D341Med (cell line): ENCODE measurements around the gene FLRT3.
A peak's percentile ranks its signal among the peaks of the same experiment; 100 is the strongest.

Experiments used
- DNase-seq: peaks from one replicate; pipeline ENCODE4 v3.0.0; 2012; ENCODE audit warnings: low spot score

The FLRT3 gene

DNA sequence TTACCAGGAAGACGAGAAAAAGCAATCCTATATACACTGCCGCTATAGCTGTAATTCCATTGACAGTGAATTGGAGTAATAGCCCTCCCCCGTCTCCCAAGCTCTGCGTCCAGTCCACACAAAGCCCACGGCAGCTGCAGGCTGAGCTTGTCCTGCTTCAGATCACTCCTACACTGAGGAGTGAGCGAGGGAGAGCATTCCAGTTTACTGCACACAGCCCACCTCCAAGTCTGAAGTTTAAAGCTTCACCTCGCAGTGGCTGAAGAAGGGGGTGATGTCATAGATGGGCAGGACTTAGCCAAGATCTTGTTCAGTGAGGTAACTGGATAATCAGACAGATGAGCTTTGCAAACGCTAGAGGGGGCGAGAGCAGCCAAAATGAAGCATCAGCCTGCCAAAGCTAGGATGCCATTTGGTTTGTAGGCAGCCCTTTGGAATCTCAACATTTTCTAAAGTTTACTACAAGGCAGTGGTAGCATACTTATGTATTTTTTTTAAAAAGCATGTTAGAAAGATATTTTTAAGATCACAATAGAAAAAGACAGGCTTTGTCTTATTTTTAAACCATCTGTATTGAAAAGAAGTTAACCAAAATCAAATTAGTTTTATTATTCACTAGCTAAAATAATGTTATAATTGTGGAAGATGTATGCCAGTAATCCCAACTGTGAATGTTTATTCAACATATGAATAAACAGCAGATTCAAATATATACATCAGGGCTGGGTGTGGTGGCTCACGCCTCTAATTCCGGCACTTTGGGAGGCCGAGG lies at the start of gene FLRT3:
Gene FLRT3, minus strand, starts transcription at position 213 of the 772 bp plus-strand sequence. CDS start 10,106 bp downstream, outside the sequence.
- peak; percentile 78 for DNase-seq

DNA sequence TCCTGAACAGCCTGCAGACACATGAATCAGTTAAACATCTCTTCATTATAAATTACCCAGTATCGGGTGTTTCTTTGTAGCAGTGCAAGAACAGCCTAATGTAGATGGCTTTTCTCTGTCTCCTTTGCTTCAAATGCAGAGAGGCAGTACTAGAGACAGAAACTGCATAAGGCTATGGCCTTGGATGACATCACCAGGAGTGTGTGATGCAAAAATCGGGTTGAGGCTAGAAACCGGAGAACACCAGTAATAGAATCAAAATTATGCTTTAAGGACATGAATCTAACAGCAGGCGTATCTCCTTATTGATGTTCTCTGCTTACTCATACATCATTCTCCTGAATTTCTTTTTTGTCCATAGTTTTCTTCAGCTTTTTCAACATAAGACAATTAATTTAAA lies 49.3 kb upstream of the FLRT3 start:
- DNase-seq: no peak

DNA sequence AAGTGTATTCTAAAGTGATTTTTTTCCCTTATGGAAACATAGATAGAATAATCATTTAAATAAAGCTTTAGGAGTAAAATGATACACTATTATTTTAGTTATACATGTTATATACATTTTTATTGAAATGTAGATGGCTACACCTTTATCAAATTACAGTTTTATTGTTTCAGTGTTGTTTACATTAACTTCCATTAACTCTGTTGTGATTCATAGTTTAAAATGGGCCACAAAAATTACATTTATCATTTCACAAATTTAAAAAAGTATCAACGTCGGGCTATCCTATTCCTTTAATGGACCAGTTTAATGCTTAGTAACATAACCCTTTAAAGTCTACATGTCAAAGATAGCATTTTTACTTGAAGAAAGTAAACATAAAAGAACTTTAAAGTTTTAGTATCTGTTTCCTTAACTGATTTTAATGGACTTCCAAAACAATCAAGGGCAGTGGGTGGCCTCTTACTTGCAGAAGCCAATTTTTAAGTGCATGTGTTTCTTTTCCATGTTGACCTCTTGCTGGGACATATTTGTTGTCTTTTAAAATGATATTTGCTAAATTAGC lies 47.8 kb upstream of the FLRT3 start:
- no peak for DNase-seq

DNA sequence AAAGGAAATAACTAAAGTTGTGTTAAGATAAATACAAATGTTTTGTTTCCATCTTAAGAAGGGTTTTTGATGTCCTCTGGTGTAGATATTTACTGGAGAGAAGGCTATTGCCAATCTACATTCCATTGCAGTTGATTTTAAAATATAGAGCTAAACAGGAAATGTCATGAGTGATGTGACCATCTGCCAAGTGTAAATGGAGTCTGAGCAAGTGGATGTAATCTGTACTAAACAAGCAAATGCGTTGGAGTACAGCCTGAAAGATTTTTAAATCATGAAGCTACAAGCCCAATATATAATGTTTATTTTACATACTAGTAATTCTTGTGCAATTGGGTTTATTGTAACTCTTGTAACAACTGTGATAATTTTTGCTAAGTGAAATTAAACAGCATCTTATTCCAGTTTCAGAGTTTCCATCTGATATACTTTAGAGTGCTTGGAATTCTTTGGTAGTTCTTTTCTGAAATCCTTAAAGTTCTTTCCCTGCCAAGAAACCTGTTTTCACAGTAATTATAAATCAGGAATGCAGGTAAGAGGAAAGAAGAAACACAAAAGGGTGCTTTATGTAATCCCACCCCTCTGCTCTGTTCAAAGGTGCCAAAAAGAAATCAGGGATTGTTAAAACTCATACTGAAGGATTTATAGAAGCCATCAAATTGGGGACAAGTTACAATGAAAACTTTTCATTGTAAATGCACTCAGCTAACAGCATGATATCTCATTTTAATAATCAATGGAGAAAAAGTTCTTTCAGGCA lies 47.2 kb upstream of the FLRT3 start:
- no peak for DNase-seq

DNA sequence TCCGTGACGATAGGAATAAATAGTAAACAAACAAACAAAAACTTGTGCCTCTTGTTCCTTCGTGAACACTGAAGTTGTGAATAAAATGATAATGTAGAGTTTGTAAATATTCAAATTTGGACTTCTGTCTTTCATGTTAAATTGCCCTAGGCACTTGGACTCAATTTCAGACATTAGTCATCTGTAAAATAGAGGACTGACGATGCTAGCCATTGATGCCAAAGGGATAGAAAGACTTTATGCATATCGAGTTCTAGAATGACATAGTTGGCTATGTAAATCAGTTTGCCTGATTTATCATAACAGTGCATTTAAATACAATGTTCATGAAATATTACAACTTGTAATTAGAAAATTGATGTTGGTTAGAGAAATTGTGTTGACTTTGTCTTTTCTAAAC lies 45.9 kb upstream of the FLRT3 start:
- no peak for DNase-seq

DNA sequence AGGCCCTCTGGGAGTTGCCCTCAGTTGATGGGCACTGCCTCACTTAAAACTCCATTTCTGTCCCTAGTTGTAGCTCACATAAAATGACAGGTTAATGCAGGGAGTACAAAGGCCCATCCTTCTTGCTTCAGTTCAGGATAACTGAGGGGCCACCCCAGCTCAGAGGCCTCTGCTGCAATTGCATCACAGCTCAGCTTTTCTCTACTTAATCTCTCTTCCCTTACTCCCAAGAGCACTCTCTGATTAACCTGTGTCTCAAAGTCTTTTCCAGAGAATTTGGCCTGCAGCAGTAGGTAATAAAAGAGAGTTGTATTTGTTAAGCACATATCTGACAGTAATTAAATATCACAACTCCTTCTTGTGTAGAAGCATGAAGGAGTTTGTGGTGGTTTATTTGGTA lies 40.9 kb upstream of the FLRT3 start:
- peak; percentile 23 for DNase-seq

DNA sequence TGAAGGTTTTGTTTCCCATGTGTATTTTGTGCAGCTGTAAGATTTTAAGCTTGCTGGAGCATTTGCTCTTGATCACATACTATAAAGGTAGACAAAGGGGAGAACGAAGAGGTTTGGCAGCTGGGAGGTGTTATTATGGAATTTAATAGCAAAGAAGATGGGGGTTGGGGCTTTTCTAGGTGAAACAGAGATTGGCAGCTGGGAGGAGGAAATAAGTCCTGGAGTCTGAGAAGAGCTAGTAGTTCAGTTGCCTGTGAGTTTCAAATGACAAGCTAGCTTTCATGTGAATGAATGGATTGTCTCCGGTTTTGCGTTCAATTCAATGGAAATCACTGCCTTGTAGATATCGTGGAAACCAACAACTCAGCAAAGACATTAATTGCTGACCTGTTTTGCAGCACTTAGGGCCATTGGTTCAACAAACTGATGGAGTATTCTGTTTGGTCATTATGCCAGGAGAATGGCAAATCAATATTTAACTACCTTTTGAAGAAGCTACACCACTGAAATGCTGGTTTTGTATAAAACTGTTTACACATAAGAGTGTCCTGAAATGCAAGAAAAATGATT lies 38.1 kb upstream of the FLRT3 start:
- DNase-seq: peak; percentile 20

DNA sequence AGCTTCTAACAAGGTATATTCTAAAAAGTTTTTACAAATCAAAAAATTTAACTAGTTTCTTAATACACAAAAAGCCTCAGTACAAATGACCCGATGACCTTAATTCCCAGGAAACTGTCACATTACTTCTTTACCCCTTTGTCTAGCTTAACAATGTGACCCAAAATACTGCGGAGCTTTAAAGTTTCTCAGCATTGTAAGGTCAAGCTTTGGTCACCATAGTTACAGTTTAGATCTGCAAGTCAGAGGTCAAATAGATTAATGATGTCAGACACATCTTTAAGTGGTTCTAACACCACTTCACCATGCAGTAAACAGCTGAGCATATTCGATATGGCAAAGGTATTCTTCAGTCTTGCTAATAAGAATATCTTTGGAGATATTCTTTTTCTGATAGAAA lies 36.8 kb upstream of the FLRT3 start:
- DNase-seq: no peak

DNA sequence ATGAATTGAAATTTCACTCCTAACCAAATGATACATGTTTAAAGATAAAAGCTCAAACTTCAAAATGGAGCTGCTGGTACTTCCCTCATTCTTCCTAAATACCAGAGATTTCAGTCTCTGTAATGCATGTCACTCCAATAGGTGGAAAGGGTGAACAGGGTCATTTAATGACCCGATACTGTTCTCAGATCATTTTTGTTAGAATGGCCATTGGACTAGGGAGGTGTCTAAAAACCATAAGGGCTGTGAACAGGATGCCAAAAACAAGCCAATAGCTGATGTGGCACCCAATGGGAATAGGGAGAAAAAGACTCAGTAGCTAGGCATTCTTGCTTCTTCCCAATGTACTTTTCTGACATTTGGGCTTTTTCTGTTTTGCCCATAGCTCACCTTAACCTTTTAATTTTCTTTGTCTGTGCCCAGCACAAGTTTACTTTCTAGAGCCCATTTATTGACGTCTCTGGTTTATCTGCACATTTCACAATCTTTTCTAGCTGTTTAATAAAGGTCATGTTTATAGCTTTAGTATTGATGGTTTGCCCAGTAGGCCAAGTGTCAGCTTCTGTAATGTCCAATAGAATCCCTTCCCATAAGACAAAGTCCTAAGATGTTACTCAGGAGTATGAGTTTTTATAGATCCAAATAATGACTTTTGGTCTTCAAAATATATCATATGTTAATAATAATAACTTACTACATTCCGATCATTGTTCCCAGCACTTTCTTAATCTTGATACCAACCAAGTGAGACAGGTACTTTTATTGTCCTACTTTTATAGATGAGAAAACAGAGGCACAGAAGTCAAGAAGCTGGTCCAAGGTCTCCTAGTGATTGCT lies 24.3 kb upstream of the FLRT3 start:
- no peak for DNase-seq

DNA sequence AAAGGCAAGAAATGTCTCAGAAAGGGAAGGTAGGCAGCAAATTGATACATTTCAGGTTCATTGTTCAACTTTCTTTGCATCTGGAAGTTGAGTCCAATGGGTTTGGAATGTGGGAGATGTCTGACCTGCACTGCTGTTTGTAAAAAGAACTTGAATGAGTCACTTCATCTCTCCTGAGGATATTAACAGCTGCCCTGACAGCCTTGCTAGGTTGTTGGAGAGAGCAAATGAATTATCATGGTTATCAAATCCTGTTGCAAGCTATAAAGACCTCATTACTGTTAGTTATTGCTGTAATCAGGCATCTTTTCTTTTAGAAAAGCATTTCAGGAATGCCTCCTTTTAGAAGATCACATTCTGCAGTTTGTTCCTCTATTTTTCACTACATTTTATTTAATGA lies 23.0 kb upstream of the FLRT3 start:
- no peak for DNase-seq

DNA sequence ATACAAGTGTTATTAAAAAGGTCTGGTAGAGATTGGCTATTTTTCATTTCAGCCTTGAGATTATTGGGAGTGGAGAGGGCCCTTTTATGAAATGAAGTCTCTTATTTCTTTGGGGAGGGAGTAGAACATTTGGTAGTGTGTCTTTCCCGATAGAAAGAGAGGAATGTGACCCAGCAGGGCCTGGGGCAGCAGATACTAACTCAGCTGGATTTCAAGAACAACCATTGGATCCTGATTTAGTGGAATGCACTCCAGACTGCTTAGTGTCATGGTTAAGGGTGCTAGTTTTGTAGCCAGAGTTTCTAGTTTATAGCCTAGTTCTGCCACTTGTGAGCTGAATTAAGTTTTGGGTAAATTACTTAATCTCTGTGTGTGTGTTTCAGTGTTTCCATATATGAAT lies 18.4 kb upstream of the FLRT3 start:
- DNase-seq: no peak

DNA sequence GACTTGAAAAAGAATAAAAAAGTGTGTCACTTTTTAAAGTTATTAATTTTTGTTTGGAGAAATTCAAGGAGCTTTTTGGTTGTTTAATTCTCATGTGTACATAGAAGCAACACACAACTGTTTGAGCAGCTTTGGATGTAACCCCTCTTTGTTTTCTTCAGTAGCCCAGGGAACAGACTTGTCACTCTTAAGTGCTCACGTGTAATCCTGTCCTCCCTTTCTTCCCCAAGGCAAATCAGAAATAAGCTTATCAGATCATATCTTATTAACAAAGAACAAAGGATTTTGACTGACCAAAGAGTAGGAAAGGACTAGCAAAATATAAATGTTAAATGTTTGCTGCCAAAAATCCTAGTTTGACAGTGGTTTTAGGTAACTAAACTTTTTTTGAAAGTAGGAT lies 7.3 kb upstream of the FLRT3 start:
- DNase-seq: peak; percentile 36

DNA sequence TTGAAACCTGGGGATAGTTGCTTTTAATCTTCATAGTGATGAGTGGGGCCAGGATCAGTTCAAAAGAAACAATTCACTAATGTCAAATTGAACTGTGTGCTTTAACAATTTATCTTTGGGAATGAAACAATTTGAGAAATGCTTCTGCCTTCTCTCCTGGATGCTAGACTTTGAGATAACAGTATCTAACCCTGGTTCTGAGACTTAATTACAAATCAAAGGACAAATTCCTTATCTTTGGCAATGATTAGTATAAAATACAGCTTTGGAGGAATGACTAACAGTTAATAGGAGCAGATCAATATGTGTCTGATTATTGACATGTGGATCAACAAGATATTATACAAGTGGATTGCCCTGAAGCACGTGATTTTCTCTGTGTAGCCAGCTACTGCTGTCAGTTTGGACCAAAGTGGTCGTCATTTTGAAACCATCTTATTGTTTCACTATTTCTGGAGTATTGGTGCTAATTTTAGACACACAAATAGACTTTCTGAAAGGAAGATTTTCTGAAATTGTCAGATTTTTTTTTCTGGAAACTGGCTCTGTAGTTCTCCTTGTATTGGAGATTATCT lies 6.2 kb upstream of the FLRT3 start:
- no peak for DNase-seq

DNA sequence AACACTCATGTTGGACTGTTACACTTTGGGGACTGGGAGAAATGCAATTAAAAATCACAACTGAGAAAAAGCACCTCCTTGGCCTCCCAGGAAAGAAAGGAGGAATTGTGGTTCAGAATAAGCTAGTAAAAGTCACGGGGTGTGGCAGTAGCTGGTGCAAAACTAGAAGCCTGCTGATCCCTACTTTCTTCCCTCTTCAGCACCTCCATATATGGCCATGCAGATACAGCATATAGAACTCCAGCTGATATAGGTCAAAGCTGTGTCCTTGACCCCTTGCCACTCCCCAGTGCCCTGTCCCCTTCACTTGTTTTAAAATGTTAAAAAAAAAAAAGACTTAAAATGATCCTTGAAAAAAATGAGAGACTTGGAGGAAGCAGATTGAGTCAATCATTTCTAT lies 5.5 kb upstream of the FLRT3 start:
- DNase-seq: no peak

DNA sequence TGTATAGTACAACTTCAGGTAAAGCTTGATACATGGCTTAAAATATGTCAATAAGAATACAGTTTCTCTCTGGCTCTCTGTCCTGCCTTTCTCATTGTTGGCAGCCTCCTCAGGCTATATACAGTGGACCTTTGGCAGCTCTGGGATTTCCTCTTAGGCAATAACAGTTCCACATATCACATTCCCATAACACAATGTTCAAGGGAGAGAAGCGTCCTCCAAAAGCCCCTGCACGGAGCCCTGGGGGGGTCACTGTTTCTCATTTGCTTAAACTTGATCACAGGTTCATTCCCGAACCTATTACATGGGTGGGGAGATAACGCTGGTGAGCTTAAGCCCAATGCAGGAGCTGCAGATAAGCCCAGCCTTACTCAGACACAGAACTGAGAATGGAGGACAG lies 4.4 kb upstream of the FLRT3 start:
- DNase-seq: no peak

DNA sequence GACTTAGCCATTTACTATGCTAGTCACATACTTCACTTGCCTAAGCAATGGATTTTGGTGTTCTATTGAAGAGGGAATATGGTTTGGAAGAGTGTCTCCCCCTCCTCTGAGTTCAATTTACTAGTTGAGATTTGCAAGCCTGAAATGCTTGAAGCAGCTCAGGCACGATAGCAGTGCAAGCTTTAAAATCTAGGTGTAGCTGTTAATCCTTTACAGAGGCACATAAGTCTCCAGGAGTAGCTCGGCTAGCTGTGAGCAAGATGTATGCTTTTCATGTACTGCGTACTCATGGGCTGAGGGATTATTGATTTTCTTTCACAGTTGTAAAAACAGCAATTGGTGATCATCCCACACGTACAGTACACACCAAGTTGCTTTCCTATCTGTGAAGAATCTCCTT lies 726 bp downstream of the FLRT3 start:
- no peak for DNase-seq

DNA sequence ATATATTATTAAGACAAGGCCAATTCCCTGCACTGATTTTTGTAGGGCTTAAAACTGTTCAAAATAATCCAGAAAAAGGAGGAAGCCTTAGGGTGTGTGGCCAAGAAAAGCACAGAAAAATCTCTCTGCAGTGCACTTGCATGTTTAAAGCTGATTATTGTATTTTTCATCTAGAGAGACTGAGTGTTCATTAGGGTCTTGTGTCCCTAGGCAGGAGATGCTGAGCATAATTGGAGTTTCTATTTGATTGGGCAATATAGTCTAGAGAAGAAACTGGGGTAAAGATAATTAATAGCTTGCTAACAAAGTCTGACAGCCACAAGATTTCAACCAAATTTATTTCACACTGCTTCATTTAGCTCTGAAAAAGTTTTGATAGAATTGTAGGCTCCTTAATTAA lies 2.4 kb downstream of the FLRT3 start:
- no peak for DNase-seq

DNA sequence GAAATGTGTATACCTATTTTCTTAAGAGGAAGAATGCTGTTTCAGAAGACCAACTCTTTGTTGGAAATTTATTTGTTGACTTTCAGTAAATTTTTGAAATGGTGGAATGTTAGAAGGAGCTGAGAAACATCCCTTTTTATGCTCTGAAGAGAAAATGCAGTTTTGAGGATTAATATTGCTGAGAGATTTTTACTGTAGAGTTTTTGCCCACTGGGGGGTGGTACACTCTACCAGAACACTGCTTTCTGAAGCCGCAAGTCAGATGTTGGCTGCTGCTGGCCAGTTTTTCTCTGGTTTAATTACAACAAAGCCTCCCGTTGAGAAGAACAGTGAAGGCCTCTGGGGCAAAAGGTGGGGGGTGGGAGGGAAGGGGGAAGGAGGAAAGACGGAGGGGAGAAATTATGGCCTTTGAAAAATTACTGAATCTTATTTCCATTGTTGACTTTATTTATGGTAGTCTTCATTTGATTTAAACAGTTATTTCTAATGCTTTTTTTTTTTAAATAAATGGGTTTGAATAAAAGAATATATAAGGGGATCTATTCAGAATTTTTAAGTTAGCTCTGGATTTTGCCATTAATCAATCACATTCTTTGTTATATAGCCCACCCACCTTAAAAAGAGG lies 3.0 kb downstream of the FLRT3 start:
- peak; percentile 42 for DNase-seq

DNA sequence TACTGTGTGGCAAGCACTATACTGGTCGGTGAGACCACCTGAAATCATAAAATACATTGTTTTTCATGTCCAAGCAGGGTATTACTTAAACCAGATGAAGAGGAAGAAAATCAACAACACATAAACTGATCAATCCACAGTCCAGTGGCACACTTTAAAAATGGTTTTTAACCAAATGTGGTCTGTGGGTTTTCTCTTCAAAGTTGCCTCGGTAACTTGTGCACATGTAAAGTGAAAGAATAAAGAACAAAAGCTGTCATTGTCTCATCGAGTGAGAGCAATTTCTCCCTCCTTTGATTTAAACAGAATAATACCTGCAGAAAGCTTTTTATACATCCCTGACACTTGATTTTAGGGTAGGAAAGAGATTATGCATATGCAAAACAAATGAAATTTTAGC lies 3.7 kb downstream of the FLRT3 start:
- no peak for DNase-seq

DNA sequence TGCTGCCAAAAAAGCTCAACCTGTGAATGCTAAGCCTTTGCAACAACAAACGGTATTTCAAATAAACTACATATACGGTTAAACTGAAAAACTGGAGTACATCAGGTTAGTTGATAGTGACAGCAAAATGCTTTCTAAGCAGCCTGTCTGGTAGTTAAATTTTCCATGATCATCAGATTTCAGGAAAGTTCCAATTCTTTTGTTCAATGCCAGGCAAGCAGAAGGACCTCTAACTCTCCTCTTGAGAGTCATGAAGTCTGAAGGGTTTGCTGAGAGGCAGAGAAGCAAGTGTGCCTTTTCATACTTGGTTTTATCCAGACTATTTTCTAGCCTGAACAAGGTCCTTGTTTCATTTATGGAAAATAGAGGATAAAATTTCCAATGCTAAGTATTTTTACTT lies 4.5 kb downstream of the FLRT3 start:
- DNase-seq: no peak

DNA sequence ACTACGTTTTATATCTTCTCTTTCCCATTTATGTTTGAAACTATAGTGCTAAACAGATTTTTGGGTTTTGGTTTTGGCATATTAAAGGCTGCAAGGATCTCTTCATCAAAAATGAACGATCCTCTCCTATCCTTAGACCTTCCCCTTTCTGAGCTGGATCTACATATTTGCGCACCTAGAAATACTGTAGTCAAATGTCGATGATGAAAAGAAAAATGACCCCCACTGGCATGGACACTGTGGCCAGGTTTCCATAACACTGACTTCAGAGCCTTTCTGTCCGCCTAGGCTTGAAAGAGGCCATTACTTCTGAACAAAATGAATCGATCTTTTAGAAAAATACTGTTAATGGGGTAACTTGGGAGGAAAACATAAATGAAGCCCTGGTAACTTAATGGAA lies 5.8 kb downstream of the FLRT3 start:
- DNase-seq: no peak
